GM23338 (cell line): ENCODE results near the gene AHI1. TPM values are rescaled to one million over a fixed set of nuclear protein-coding genes. Genes with fewer than 3 reads are reported as not detected.

Source experiments
- ATAC-seq: fragments of 200-7000 bp; cut with Tn5 transposase; 3 replicates; pipeline ENCODE4 v1.9.1; 2020
- DNase-seq: peaks from one replicate; pipeline ENCODE4 v3.0.0-alpha.2; 2015; ENCODE audit warnings: low spot score
- H2AFZ ChIP-seq: fragments of 200-600 bp; sonication (generic); 2 replicates; pipeline ENCODE4 v1.8.0; 2016; ENCODE audit warnings: antibody characterized with exemption, mild to moderate bottlenecking, moderate library complexity
- H3F3A ChIP-seq: fragments of 200-600 bp; sonication (generic); replicated peaks from 2 replicates; pipeline ENCODE4 v1.8.0; 2017; ENCODE audit warnings: antibody characterized with exemption, mixed run types, low read depth
- H3K27ac ChIP-seq: fragments of 200-600 bp; sonication (generic); 2 replicates; pipeline ENCODE4 v1.6.1; 2016; ENCODE audit warnings: low read depth
- H3K27me3 ChIP-seq: fragments of 200-600 bp; sonication (generic); 2 replicates; pipeline ENCODE4 v1.8.0; 2016; ENCODE audit warnings: mild to moderate bottlenecking, mixed run types, moderate library complexity; ENCODE audit not compliant: insufficient read depth
- H3K36me3 ChIP-seq: fragments of 200-600 bp; sonication (generic); 2 replicates; pipeline ENCODE4 v1.8.0; 2016; ENCODE audit warnings: mild to moderate bottlenecking; ENCODE audit not compliant: insufficient read depth
- H3K4me1 ChIP-seq: fragments of 200-600 bp; sonication (generic); 2 replicates; pipeline ENCODE4 v1.8.0; 2016; ENCODE audit warnings: mild to moderate bottlenecking, moderate library complexity; ENCODE audit not compliant: insufficient read depth
- H3K4me2 ChIP-seq: fragments of 200-600 bp; sonication (generic); 2 replicates; pipeline ENCODE4 v1.7.1; 2017; ENCODE audit warnings: mixed run types
- H3K4me3 ChIP-seq: fragments of 200-600 bp; sonication (generic); 2 replicates; pipeline ENCODE4 v1.6.1; 2016; ENCODE audit warnings: mixed run types
- H3K79me2 ChIP-seq: fragments of 200-600 bp; sonication (generic); replicated peaks from 2 replicates; pipeline ENCODE4 v1.8.0; 2017; ENCODE audit warnings: mild to moderate bottlenecking; ENCODE audit not compliant: insufficient read depth
- H3K9me2 ChIP-seq: fragments of 200-600 bp; sonication (generic); 2 replicates; pipeline ENCODE4 v1.8.0; 2017; ENCODE audit not compliant: insufficient read depth
- H4K20me1 ChIP-seq: fragments of 200-600 bp; sonication (generic); replicated peaks from 2 replicates; pipeline ENCODE4 v1.8.0; 2017; ENCODE audit warnings: mild to moderate bottlenecking; ENCODE audit not compliant: insufficient read depth
- H3K27ac Mint-ChIP-seq: 2 replicates; pipeline ENCODE4 v1.8.0; 2020; ENCODE audit warnings: inconsistent platforms, mild to moderate bottlenecking, moderate library complexity, mixed read lengths
- H3K27me3 Mint-ChIP-seq: 3 replicates; pipeline ENCODE4 v1.8.0; 2022; ENCODE audit warnings: low read depth, mild to moderate bottlenecking, moderate library complexity, mixed read lengths, inconsistent platforms; ENCODE audit not compliant: insufficient read depth, poor library complexity
- H3K36me3 Mint-ChIP-seq: 3 replicates; pipeline ENCODE4 v1.8.0; 2021; ENCODE audit warnings: low read depth, mild to moderate bottlenecking, inconsistent platforms, moderate library complexity, mixed read lengths
- H3K4me1 Mint-ChIP-seq: 3 replicates; pipeline ENCODE4 v1.8.0; 2020; ENCODE audit warnings: mild to moderate bottlenecking, inconsistent platforms, mixed read lengths
- H3K4me3 Mint-ChIP-seq: 3 replicates; pipeline ENCODE4 v1.8.0; 2021; ENCODE audit warnings: moderate library complexity, mild to moderate bottlenecking, inconsistent platforms, mixed read lengths
- H3K9me3 Mint-ChIP-seq: 3 replicates; pipeline ENCODE4 v1.8.0; 2020; ENCODE audit warnings: moderate library complexity, mild to moderate bottlenecking, inconsistent platforms, mixed read lengths
- CTCF ChIP-seq, 2 experiments: fragments of 200-600 bp in 1 of 2; sonication (generic) in 1 of 2; conservative IDR thresholded peaks; 2 replicates each; pipeline versions ENCODE4 v1.5.1 to v1.6.1; 2016 to 2017; ENCODE audit warnings: antibody characterized with exemption in 2 of 2, low read depth in 2 of 2, mild to moderate bottlenecking in 2 of 2, moderate library complexity in 1 of 2
- ETS1 ChIP-seq: IDR thresholded peaks from 2 replicates; pipeline ENCODE4 v1.6.1; 2016; ENCODE audit warnings: antibody characterized with exemption
- EZH2 ChIP-seq: fragments of 200-600 bp; sonication (generic); IDR thresholded peaks from one replicate; pipeline ENCODE4 v1.8.0; 2017; ENCODE audit warnings: antibody characterized with exemption, mild to moderate bottlenecking, low read depth; ENCODE audit not compliant: unreplicated experiment
- POLR2AphosphoS5 ChIP-seq: IDR thresholded peaks from 2 replicates; pipeline ENCODE4 v1.6.1; 2016; ENCODE audit warnings: antibody characterized with exemption, low read depth
- polyA plus RNA-seq: library from polyadenylated mRNA; unstranded; fragments of >200 nt; fragmentation: Nextera tagmentation; extraction: Ambion mirVana; gene quantifications from 2 replicates; pipeline ENCODE4 v1.2.1, GENCODE V29; 2016
- total RNA-seq: library from RNA; depleted of rRNA; stranded (reverse); fragments of >200 nt; shearing (Covaris generic); gene quantifications from 2 replicates; pipeline ENCODE4 v1.2.3, GENCODE V29; 2014
- TF ChIP-seq, protein P1 (sequence below): IDR thresholded peaks from one replicate; pipeline ENCODE4 v1.6.1; 2018; ENCODE audit warnings: antibody characterized with exemption; ENCODE audit not compliant: unreplicated experiment

Gene AHI1
- total and polyA plus RNA-seq, 2 experiments from 2014 or later: 19.8 to 72.9 TPM

DNA sequence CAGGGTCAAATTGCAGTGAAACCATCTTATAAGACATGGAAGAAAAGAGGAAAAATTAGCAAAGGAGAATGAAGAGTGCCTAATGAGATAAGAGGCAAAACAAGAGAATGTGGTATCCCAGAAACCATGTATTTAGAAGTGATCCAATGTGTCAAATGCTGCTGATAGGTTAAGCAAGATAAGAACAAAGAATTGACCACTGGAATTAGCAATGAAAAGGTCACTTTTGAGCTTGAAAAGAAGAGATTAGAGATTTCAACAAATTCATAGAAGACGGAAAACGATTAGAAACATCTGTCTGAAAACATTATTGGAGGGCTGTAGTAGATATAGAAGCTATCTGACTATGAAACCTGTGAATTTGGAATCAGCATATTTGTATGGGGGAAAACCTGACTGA, 112.2 kb downstream of the AHI1 start (continued):
- TF ChIP-seq CTCF (conservative IDR thresholded peaks at IDR 0.05; ENCODE audit: low read depth in 2 of 2) (no peak), POLR2AphosphoS5 (no peak)

DNA sequence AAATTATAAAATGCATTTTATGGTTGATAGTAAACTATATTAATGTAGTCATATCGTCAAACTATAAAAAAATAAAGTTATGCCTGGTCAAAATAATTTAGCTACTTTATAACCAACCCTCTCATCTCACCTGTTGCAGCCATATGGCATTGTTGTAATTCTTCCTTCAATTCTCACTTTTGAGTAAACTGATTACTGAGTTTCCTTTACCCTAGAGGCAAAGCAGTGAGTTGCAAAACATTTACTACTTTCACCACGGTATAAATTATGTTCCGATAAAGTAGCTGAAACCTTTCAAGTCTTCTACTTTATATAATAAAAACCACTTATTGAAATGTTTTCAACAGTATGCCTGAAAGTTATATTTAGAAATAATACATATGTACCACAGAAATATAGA, 113.8 kb downstream of the AHI1 start:
- no peaks in the 10 kb centered on the region for H4K20me1 ChIP-seq
- no peak overlapping the region for H3K4me3 ChIP-seq
- no peaks in the 10 kb centered on the region for H3K9me3 Mint-ChIP-seq
- H3K36me3 ChIP-seq: no peaks in the 10 kb centered on the region
- H2AFZ ChIP-seq: no peak overlapping the region
- no peaks in the 10 kb centered on the region for H3K79me2 ChIP-seq
- no peak overlapping the region for H3K27ac ChIP-seq
- no peaks in the 10 kb centered on the region for H3K27me3 ChIP-seq
- no peak overlapping the region for H3K4me3 Mint-ChIP-seq
- no peak overlapping the region for H3K4me2 ChIP-seq
- no peaks in the 10 kb centered on the region for H3K9me2 ChIP-seq
- H3K4me1 Mint-ChIP-seq: peaks cover 3% of the 10 kb centered on the region; the same call in 2 of the 3 replicates
- no peak for TF ChIP-seq ETS1
- peak in 1 of 2 experiments; percentile 26; a peak in 2 of 4 replicates for TF ChIP-seq CTCF (conservative IDR thresholded peaks at IDR 0.05; ENCODE audit: low read depth in 2 of 2)
- no peak overlapping the region for H3K27ac Mint-ChIP-seq
- DNase-seq (peak; percentile 35), ATAC-seq (peak; percentile 31; the same call in 1 of the 3 replicates)
- H3K4me1 ChIP-seq: no peaks in the 10 kb centered on the region
- peaks cover 5% of the 10 kb centered on the region for H3K27me3 Mint-ChIP-seq
- no peaks in the 10 kb centered on the region for H3F3A ChIP-seq
- no peaks in the 10 kb centered on the region for H3K36me3 Mint-ChIP-seq

DNA sequence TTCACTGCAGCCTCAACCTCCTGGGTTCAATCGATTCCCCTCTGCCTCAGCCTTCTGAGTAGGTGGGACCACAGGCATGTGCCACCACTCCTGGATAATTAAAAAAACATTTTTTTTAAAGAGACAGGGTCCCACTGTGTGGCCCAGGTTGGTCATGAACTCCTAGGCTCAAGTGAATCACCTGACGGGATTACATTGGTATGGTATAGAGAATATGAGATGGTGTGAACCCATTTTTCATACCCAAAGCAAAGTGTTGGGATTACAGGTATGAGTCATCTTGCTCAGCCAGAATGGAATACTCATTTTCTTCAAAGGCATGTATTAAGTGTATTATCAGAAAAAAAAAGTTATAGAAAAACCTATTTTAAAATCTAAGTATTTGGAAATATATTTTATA, 114.2 kb downstream of the AHI1 start:
- no peaks in the 10 kb centered on the region for H3K79me2 ChIP-seq
- Mint-ChIP-seq H3K27me3 (peaks cover 5% of the 10 kb centered on the region), H3K4me1 (peaks cover 3% of the 10 kb centered on the region; the same call in 2 of the 3 replicates), H3K9me3 (no peaks in the 10 kb centered on the region), H3K36me3 (no peaks in the 10 kb centered on the region), H3K27ac (no peak overlapping the region), H3K4me3 (no peak overlapping the region)
- no peaks in the 10 kb centered on the region for H3K27me3 ChIP-seq
- no peaks in the 10 kb centered on the region for H3F3A ChIP-seq
- no peak overlapping the region for H2AFZ ChIP-seq
- no peaks in the 10 kb centered on the region for H3K4me1 ChIP-seq
- no peak overlapping the region for H3K27ac ChIP-seq
- DNase-seq (no peak), ATAC-seq (no peak)
- no peaks in the 10 kb centered on the region for H4K20me1 ChIP-seq
- H3K36me3 ChIP-seq: no peaks in the 10 kb centered on the region
- no peak overlapping the region for H3K4me2 ChIP-seq
- no peaks in the 10 kb centered on the region for H3K9me2 ChIP-seq
- no peak overlapping the region for H3K4me3 ChIP-seq
- no peak for TF ChIP-seq EZH2
- TF ChIP-seq, protein P1, sequence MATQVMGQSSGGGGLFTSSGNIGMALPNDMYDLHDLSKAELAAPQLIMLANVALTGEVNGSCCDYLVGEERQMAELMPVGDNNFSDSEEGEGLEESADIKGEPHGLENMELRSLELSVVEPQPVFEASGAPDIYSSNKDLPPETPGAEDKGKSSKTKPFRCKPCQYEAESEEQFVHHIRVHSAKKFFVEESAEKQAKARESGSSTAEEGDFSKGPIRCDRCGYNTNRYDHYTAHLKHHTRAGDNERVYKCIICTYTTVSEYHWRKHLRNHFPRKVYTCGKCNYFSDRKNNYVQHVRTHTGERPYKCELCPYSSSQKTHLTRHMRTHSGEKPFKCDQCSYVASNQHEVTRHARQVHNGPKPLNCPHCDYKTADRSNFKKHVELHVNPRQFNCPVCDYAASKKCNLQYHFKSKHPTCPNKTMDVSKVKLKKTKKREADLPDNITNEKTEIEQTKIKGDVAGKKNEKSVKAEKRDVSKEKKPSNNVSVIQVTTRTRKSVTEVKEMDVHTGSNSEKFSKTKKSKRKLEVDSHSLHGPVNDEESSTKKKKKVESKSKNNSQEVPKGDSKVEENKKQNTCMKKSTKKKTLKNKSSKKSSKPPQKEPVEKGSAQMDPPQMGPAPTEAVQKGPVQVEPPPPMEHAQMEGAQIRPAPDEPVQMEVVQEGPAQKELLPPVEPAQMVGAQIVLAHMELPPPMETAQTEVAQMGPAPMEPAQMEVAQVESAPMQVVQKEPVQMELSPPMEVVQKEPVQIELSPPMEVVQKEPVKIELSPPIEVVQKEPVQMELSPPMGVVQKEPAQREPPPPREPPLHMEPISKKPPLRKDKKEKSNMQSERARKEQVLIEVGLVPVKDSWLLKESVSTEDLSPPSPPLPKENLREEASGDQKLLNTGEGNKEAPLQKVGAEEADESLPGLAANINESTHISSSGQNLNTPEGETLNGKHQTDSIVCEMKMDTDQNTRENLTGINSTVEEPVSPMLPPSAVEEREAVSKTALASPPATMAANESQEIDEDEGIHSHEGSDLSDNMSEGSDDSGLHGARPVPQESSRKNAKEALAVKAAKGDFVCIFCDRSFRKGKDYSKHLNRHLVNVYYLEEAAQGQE: no peak
